A549 treated with RU486 at 1 μM for 4 hours (cell line): ENCODE results near the gene ACP6. TPM values are rescaled to one million over a fixed set of nuclear protein-coding genes. Genes with fewer than 3 reads are reported as not detected.

Experiments used
- total RNA-seq: library from RNA; stranded (reverse); fragments of 200-300 nt; extraction: Qiagen RNA extraction; gene quantifications from 5 replicates; pipeline ENCODE4 v1.2.3, GENCODE V29; 2022; ENCODE audit warnings: low read depth

Gene ACP6
- 18.9 to 25.3 TPM (median 23.8 TPM) in 5 replicates for total RNA-seq

DNA sequence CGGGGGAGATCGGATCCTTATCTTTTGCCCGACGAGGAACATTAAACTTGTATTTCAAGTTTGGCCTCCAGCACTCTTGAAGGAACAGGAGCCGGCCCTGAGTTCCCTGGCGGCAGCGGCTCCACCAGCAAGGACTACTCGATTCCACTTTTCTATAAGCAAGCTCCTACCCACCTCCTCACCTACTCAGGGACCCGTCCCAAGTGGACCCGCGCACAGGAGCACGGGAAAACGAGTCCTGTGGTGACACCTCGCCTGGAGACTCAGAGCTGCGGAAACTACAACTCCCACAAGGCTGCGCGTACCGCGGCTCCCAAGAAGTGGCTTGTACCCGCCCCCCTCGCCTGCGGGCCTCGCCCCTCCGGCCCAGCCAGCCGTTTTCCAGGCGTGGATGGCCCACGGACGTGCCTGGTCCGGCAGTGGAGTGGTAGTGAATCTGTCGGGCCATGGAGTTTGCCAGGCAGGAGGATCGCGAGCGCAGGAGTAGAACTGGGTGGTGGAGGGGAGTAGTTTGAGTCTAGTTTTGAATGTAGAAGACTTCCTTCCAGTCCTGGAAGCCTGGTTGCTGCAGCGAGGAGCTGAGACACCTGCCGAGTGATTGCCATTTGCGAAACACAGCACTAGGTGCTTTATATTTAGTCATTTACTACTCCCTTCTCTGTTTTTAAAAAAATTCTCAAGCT lies at the start of gene ACP6:
Gene ACP6 (minus strand): TSS at position 206 of the 683 bp plus-strand sequence. CDS start 476 bp downstream, outside the sequence.

Other genes starting within 250 kb of the ACP6 start
- gene BCL9, start 129.0 kb downstream of the ACP6 start, total RNA-seq = 4.0 to 6.9 TPM (median 5.7 TPM) in 5 replicates
- not detected in 5 replicates for gene GJA5, start 90.1 kb upstream of the ACP6 start, total RNA-seq
- gene GJA8, start 232.3 kb upstream of the ACP6 start, total RNA-seq = not detected in 5 replicates